ENCODE data around the gene RAB6B.

- TF ChIP-seq, protein P1, sequence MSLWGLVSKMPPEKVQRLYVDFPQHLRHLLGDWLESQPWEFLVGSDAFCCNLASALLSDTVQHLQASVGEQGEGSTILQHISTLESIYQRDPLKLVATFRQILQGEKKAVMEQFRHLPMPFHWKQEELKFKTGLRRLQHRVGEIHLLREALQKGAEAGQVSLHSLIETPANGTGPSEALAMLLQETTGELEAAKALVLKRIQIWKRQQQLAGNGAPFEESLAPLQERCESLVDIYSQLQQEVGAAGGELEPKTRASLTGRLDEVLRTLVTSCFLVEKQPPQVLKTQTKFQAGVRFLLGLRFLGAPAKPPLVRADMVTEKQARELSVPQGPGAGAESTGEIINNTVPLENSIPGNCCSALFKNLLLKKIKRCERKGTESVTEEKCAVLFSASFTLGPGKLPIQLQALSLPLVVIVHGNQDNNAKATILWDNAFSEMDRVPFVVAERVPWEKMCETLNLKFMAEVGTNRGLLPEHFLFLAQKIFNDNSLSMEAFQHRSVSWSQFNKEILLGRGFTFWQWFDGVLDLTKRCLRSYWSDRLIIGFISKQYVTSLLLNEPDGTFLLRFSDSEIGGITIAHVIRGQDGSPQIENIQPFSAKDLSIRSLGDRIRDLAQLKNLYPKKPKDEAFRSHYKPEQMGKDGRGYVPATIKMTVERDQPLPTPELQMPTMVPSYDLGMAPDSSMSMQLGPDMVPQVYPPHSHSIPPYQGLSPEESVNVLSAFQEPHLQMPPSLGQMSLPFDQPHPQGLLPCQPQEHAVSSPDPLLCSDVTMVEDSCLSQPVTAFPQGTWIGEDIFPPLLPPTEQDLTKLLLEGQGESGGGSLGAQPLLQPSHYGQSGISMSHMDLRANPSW (CRISPR knock-in tag; conservative IDR thresholded peaks at IDR 0.05; ENCODE audit: low read depth): no peak
- no peak for TF ChIP-seq E2F4 (CRISPR knock-in tag; IDR thresholded peaks at IDR 0.05; ENCODE audit: borderline replicate concordance, low read depth)
- no peak for TF ChIP-seq GRHL2 (CRISPR knock-in tag; IDR thresholded peaks at IDR 0.05; ENCODE audit: insufficient replicate concordance, severe bottlenecking)
- TF ChIP-seq, protein P2, sequence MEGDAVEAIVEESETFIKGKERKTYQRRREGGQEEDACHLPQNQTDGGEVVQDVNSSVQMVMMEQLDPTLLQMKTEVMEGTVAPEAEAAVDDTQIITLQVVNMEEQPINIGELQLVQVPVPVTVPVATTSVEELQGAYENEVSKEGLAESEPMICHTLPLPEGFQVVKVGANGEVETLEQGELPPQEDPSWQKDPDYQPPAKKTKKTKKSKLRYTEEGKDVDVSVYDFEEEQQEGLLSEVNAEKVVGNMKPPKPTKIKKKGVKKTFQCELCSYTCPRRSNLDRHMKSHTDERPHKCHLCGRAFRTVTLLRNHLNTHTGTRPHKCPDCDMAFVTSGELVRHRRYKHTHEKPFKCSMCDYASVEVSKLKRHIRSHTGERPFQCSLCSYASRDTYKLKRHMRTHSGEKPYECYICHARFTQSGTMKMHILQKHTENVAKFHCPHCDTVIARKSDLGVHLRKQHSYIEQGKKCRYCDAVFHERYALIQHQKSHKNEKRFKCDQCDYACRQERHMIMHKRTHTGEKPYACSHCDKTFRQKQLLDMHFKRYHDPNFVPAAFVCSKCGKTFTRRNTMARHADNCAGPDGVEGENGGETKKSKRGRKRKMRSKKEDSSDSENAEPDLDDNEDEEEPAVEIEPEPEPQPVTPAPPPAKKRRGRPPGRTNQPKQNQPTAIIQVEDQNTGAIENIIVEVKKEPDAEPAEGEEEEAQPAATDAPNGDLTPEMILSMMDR (IDR thresholded peaks at IDR 0.05): no peak
- TF ChIP-seq, protein P3, sequence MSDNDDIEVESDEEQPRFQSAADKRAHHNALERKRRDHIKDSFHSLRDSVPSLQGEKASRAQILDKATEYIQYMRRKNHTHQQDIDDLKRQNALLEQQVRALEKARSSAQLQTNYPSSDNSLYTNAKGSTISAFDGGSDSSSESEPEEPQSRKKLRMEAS (CRISPR knock-in tag; IDR thresholded peaks at IDR 0.05): no peak
- TF ChIP-seq ESRRA (CRISPR knock-in tag; IDR thresholded peaks at IDR 0.05; ENCODE audit: borderline replicate concordance): no peak
- TF ChIP-seq, protein P4, sequence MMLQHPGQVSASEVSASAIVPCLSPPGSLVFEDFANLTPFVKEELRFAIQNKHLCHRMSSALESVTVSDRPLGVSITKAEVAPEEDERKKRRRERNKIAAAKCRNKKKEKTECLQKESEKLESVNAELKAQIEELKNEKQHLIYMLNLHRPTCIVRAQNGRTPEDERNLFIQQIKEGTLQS (CRISPR knock-in tag; conservative IDR thresholded peaks at IDR 0.05): no peak
- no peak for TF ChIP-seq ZBTB21 (CRISPR knock-in tag; IDR thresholded peaks at IDR 0.05; ENCODE audit: borderline replicate concordance)
- no peak for TF ChIP-seq NR1H2 (CRISPR knock-in tag; IDR thresholded peaks at IDR 0.05)
- TF ChIP-seq GABPB1 (CRISPR knock-in tag; IDR thresholded peaks at IDR 0.05): no peak
- TF ChIP-seq TEAD4 (CRISPR knock-in tag; IDR thresholded peaks at IDR 0.05): no peak
- TF ChIP-seq ZNF121 (CRISPR knock-in tag; IDR thresholded peaks at IDR 0.05): no peak
- no peak for TF ChIP-seq NFYB (CRISPR knock-in tag; conservative IDR thresholded peaks at IDR 0.05; ENCODE audit: low read depth)
- TF ChIP-seq SP1 (CRISPR knock-in tag; conservative IDR thresholded peaks at IDR 0.05): no peak
These were observed 8.4 kb downstream of the RAB6B start for GRCh38 chr3:133887074-133887802.
